NCI-H345 treated with DMSO at 0.1 percent for 48 hours (cell line): ENCODE data around the gene DCD.
"Not testable (repeated sequence)": the region's sequence is repeated elsewhere in the genome, so short reads cannot be mapped to it uniquely, and the experiment has no call there.

Experiments
- DNase-seq: peaks from one replicate; lab custom pipeline; 2025; ENCODE audit not compliant: unreplicated experiment; lab: John Stamatoyannopoulos, UW

Gene DCD

GRCh38 chr12:54654926-54655325 lies 6.8 kb upstream of the DCD start:
- no peak for DNase-seq

- no peak for DNase-seq
Measured at GRCh38 chr12:54653025-54653424, 4.9 kb upstream of the DCD start.

GRCh38 chr12:54650889-54651288 lies 2.7 kb upstream of the DCD start:
- no peak for DNase-seq

DNA sequence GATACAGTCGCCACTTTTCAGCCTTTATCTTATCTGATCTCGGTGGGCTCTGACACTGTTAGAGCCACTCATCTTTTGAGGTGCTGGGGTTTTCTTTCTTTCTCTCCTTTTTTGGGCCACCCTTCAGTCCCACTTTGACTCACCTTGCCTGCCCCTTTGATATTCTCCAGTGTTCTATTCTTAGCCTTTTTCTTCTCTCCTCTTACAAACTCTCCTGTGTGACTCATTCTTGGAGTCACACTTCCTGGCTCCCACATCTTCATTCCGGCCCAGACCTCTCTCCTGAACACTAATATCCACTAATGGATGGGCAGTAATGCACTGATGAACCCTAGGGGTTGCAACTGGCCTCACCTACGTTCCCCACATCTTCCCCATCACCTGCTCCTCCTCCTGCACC lies 2.2 kb upstream of the DCD start:
- no peak for DNase-seq

GRCh38 chr12:54649825-54650224 lies 1.7 kb upstream of the DCD start:
- DNase-seq = no peak

GRCh38 chr12:54641554-54641953 lies 6.6 kb downstream of the DCD start:
- no peak for DNase-seq

DNA sequence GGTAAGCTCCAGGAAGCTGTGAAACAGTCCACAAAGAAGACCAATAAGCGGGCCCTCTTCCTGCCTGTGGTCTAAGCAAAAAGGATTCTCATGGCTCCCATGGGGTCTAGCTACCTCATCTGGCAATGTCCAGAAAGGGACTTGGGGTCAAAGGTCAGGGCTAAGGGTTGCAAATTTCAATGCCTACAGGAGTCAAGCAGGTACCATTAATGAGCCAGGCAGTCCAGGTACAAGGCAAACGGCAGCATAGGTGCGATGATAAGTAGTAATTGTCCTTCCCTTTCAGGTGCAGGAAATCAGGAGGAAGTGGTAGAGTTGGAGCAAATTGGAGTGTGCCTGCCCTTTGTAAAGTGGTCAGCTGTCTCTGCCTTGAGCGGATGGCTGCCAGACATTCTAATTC lies 7.1 kb downstream of the DCD start:
- DNase-seq = no peak

GRCh38 chr12:54639112-54639511 lies 9.1 kb downstream of the DCD start:
- DNase-seq = not testable (repeated sequence)

- DNase-seq = no peak
Measured at GRCh38 chr12:54634795-54635194, 13.4 kb downstream of the DCD start, which contains the start of gene LACRT. Gene LACRT, minus strand, starts transcription at chr12:54634895. Its CDS starts 54 bp downstream, at chr12:54634841.

- DNase-seq = no peak
Measured at GRCh38 chr12:54631988-54632728, 16.0 kb downstream of the DCD start.

DNA sequence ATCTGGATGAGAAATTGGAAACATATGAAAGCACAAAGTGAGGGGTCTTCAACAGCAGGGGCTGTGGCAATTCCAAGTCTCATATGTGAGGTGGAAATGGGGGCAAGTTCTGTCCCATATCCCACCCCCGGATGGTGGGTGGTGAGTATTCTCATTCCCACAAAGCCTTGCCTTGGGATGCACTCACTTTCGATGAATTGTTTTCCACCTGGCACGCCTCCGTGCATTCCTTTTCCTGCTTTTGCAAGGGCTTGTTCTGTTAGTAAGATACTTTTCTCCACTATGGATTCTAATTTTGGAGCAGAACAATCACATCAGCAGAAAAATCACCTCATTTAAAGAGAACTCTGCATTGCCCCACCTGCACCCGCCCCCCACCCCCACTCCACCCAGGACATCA lies 16.6 kb downstream of the DCD start:
- no peak for DNase-seq

- DNase-seq = no peak
Measured at GRCh38 chr12:54629925-54630324, 18.2 kb downstream of the DCD start.

DNA sequence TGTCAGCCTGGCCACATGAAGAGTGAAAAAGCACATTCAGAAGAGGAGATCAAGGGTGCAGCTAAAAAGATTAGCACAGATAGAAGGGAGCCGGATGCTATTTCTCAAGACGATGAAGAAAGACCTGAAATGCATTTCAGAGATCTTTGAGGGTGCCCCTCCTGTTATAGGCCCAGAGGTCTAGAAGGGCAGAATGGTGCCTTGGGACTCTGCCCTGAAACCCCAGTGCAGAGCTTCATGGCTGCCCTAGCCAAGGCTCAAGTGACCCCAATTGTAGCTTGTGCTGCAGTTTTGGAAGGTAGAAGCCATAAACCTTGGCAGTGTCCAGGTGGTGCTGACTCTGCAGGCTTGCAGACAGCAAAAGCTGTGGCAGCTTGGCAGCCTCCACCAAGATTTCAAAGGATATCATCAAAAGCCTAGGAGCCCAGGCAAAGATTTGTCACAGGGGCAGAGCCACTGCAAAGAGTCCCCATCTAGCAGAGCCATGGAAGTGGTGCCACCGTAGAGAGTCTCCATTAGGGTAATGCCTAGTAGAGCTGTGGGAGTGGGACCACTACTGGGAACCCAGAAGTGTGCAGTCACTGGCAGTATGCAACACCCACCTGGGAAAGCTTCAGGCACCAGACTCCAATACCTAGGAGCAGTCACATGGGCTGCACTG lies 19.8 kb downstream of the DCD start:
- no peak for DNase-seq

- no peak for DNase-seq
Measured at GRCh38 chr12:54627304-54627703, 20.9 kb downstream of the DCD start.

GRCh38 chr12:54625598-54625997 lies 22.6 kb downstream of the DCD start:
- DNase-seq = no peak

GRCh38 chr12:54624315-54625279 lies 23.6 kb downstream of the DCD start:
- DNase-seq = no peak

DNA sequence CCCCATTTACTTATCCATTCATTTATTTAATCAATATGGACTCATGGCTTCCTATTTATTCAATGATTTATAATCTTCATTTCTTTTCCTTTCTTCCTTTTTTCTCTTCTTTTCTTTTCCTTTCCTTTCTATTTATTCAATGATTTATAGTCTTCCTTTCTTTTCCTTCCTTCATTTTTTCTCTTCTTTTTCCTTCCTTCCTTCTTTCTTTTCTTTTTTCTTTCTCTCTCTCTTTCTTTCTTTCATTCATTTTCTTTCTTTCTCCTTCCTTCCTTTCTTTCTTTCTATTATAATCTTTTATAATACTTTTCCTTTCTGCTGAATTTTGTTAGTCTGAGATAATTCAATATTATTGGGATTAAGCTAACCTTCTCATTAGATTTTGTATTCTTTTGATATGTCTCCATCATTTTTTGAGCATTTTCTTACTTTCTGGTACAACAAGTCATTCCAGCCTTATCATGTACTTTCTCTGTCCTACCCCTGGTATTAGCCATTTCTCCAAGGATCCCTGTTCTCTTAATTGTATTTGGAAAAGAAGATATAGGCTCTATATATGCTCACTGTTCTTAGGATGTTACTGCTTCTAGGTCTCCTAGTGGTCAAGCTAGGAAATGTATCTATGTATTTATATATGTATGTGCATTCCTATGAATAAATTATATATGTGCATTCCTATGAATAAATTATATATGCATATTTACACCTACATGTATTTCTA lies 25.5 kb downstream of the DCD start:
- no peak for DNase-seq

DNA sequence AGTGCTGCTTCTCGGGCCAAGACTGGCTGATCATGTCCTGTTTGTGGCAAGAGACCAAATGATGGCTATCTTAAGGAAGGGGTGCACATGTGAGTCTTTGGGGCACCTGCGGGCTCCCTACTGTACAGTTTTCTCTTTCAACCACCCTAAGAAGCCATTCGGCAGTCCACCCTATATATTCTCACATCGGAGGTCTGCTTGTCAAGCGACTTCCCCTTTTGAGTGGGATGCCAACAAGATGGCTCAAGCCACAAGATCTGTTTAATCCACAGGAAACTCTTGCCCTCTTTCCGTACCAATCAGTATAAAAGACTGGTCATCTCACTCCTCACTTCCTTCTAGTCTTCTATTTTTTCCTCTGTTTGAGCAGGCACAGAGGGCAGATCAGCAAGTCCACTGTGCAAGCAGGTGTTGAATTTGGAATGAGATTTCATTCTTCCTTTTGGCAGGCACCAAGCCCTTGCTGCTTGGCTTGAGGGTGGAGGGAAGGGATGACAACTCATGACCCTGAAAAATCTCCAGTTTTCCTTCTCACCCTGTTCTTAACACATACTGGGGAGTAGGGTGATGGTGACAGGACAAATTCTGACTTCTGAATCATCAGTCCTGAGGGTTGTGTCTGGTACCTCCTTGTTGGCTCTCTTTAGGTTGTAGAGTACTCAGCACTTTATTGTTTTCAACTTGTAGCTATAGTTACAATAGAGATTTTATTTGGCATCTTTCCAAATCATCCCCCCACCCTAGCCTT lies 31.1 kb downstream of the DCD start:
- no peak for DNase-seq

- no peak for DNase-seq
Measured at GRCh38 chr12:54612225-54612750, 35.9 kb downstream of the DCD start.

DNA sequence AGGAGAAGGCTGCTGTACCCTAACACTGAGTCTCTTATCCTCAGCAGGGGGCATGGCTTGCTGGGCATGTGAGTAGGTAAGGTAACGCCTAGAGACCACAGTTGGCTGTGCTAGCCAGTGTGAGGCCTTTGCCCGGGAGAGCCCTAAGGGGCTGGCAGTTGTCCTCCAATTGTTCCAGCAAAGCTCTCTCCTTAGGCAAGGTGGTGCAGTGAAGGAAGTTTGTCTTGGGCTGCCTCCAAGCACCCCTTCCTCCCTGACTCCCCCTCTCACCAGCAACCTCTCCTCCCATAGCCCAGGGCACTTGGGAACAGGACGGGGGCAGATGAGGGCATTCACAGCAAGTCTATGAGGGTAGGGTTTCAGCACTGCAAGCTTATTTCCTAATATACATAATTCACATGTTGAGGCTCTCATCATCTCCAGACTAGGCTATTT lies 36.4 kb downstream of the DCD start:
- no peak for DNase-seq
